ENCODE measurements around the gene TAS2R30. TPM values are rescaled to one million over a fixed set of nuclear protein-coding genes. Genes with fewer than 3 reads are reported as not detected.

TAS2R30 gene
- total RNA-seq, 1 experiment from 2014 or later, result 0.74 TPM

GRCh38 chr12:11182529-11182928 lies 48.1 kb upstream of the TAS2R30 start:
- TF ChIP-seq SIN3A (IDR thresholded peaks at IDR 0.05; ENCODE audit: borderline replicate concordance, insufficient read depth, low read depth, low read length) (no peak), REST (IDR thresholded peaks at IDR 0.05; ENCODE audit: insufficient read depth in 1 of 2, low read depth in 2 of 2, low read length in 1 of 2) (no peak), POLR2AphosphoS5 (IDR thresholded peaks at IDR 0.05; ENCODE audit: low read depth, low read length) (no peak), CTCF (IDR thresholded peaks at IDR 0.05) (no peak), TCF7L2 (IDR thresholded peaks at IDR 0.05; ENCODE audit: low read depth, low read length) (no peak)

GRCh38 chr12:11178250-11178649 lies 43.8 kb upstream of the TAS2R30 start:
- ChIA-PET POLR2A (no interaction called here), CTCF (no interaction called here)
- intact Hi-C loops (cut with micrococcal nuclease; ENCODE audit: unreplicated experiment) (no loop called here), in situ Hi-C loops (cut with HindIII; ENCODE audit: low pct_unique_long_range_greater_than_20kb, low sequenced_read_pairs) (no loop called here)
- Histone ChIP-seq H3K27ac (ENCODE audit: low read length) (no peak overlapping the region), H3K4me3 (ENCODE audit: low read depth in 2 of 2, low read length in 2 of 2) (no peak overlapping the region), H3K4me1 (ENCODE audit: control insufficient read depth, insufficient read depth, low read length) (no peaks in the 10 kb centered on the region), H3K27me3 (ENCODE audit: control insufficient read depth, insufficient read depth, low read length) (no peaks in the 10 kb centered on the region), H3K36me3 (ENCODE audit: control insufficient read depth, insufficient read depth, low read length) (no peaks in the 10 kb centered on the region), H3K9me3 (ENCODE audit: control insufficient read depth, insufficient read depth, low read depth, low read length) (no peaks in the 10 kb centered on the region)
- no peak for DNase-seq (ENCODE audit: low read depth, low spot score)
- no peak for ATAC-seq
- BruUV-seq (replicated peaks), result no TSS peak
- TF ChIP-seq POLR2AphosphoS5 (IDR thresholded peaks at IDR 0.05; ENCODE audit: low read depth, low read length) (no peak), REST (IDR thresholded peaks at IDR 0.05; ENCODE audit: insufficient read depth in 1 of 2, low read depth in 2 of 2, low read length in 1 of 2) (no peak), SIN3A (IDR thresholded peaks at IDR 0.05; ENCODE audit: borderline replicate concordance, insufficient read depth, low read depth, low read length) (no peak)

More at GRCh38 chr12:11182529-11182928, 48.1 kb upstream of the TAS2R30 start:
- Histone ChIP-seq H3K27ac (ENCODE audit: low read length) (no peak overlapping the region), H3K36me3 (ENCODE audit: control insufficient read depth, insufficient read depth, low read length) (no peaks in the 10 kb centered on the region), H3K4me3 (ENCODE audit: low read depth in 2 of 2, low read length in 2 of 2) (no peak overlapping the region), H3K27me3 (ENCODE audit: control insufficient read depth, insufficient read depth, low read length) (no peaks in the 10 kb centered on the region), H3K9me3 (ENCODE audit: control insufficient read depth, insufficient read depth, low read depth, low read length) (no peaks in the 10 kb centered on the region), H3K4me1 (ENCODE audit: control insufficient read depth, insufficient read depth, low read length) (no peaks in the 10 kb centered on the region)
- CTCF ChIA-PET, result no interaction called here
- in situ Hi-C loops (cut with HindIII; ENCODE audit: low pct_unique_long_range_greater_than_20kb, low sequenced_read_pairs) (no loop called here), intact Hi-C loops (cut with micrococcal nuclease; ENCODE audit: unreplicated experiment) (no loop called here)
- DNase-seq (ENCODE audit: low read depth, low spot score) (no peak), ATAC-seq (no peak)
- POLR2A ChIA-PET, result no interaction called here
- BruUV-seq (replicated peaks), result no TSS peak

Data from Panc1 (cell line).